Cardiac muscle cell (in vitro differentiated cells and primary cell): ENCODE results near the gene COA8. TPM values are rescaled to one million over a fixed set of nuclear protein-coding genes. Genes with fewer than 3 reads are reported as not detected.
A peak's percentile ranks its signal among the peaks of the same experiment; 100 is the strongest.

Source experiments
- DNase-seq, 2 donors: peaks; one replicate each; pipeline versions ENCODE4 v3.0.0 to v3.0.0-alpha.2; 2010 to 2017; ENCODE audit warnings: low read depth in 1 of 2, low spot score in 1 of 2
- H3K27ac ChIP-seq: fragments of 200-600 bp; sonication (generic); 2 replicates; pipeline ENCODE4 v1.5.1; 2016
- H3K27me3 ChIP-seq: fragments of 200-600 bp; sonication (generic); 2 replicates; pipeline ENCODE4 v1.6.0; 2016; ENCODE audit warnings: control low read depth
- H3K36me3 ChIP-seq: fragments of 200-600 bp; sonication (generic); 2 replicates; pipeline ENCODE4 v1.5.1; 2016; ENCODE audit warnings: control low read depth
- H3K4me1 ChIP-seq: fragments of 200-600 bp; sonication (generic); 2 replicates; pipeline ENCODE4 v1.8.1; 2017; ENCODE audit warnings: low read depth, mild to moderate bottlenecking, mixed run types
- H3K4me3 ChIP-seq: fragments of 200-600 bp; sonication (generic); 2 replicates; pipeline ENCODE4 v1.5.1; 2016; ENCODE audit warnings: mild to moderate bottlenecking
- H3K9me3 ChIP-seq: fragments of 200-600 bp; sonication (generic); 2 replicates; pipeline ENCODE4 v1.5.1; 2017; ENCODE audit warnings: low read depth, mild to moderate bottlenecking, control low read depth
- CTCF ChIP-seq: IDR thresholded peaks from 2 replicates; pipeline ENCODE4 v1.5.1; 2012; ENCODE audit warnings: low read depth, mild to moderate bottlenecking, low read length
- polyA plus RNA-seq: library from polyadenylated mRNA; unstranded; fragments of >200 nt; fragmentation: Nextera tagmentation; extraction: Ambion mirVana; gene quantifications from 2 replicates; pipeline ENCODE4 v1.2.1, GENCODE V29; 2016
- total RNA-seq: library from RNA; depleted of rRNA; stranded (reverse); fragments of >200 nt; gene quantifications from 2 replicates; pipeline ENCODE4 v1.2.3, GENCODE V29; 2016

The COA8 gene
- total and polyA plus RNA-seq, 2 experiments from 2014 or later = 31.3 to 68.2 TPM

GRCh38 chr14:103543721-103544387, 18.9 kb upstream of the COA8 start:
- TF ChIP-seq CTCF = no peak
- no peak overlapping the region for H3K27ac ChIP-seq
- no peaks in the 10 kb centered on the region for H3K36me3 ChIP-seq
- peaks cover 6% of the 10 kb centered on the region for H3K4me1 ChIP-seq
- no peak overlapping the region for H3K4me3 ChIP-seq
- no peak for DNase-seq
- H3K27me3 ChIP-seq = no peaks in the 10 kb centered on the region
- no peaks in the 10 kb centered on the region for H3K9me3 ChIP-seq

- Histone ChIP-seq H3K4me3 (no peak overlapping the region), H3K27me3 (no peaks in the 10 kb centered on the region), H3K36me3 (no peaks in the 10 kb centered on the region), H3K4me1 (peaks cover 6% of the 10 kb centered on the region), H3K27ac (no peak overlapping the region), H3K9me3 (no peaks in the 10 kb centered on the region)
- DNase-seq = peak in 1 of 2 donors; percentile 34
- TF ChIP-seq CTCF = no peak
Measured at GRCh38 chr14:103544388-103545218, 18.2 kb upstream of the COA8 start.

DNA sequence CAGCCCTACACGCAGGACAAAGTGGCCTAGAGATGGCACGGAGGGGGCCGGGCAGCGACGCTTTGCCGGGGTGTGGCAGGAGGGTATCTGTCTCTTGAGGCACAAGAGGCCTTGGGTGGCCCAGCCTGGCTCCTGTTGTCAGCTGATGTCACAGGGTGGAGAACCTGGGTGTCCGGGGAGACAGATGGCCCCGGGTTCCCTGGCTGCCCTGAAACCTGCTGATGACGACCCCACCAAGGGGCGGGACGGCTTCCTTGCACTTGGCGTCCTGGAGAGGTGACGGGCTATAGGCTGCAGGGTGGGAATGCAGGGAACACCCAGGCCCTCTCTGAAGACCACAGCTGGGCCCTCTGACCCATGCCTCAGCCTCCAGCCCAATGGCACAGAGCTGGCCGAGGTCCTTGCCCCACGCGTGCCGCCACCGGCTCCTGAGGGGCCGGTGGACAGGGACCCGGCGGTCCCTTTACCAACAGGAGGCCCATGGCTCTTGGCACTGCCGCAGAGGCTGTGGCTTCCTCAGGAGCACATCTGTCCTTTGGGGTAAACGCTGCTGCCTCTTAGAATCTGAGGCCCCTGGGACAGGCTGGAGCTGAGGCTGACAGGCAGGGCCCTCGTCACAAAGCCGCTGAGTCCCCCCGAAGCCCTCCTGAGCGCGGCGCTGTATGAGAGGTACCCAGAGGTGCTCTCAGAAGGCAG, 17.4 kb upstream of the COA8 start:
- H3K4me1 ChIP-seq = peaks cover 6% of the 10 kb centered on the region
- H3K9me3 ChIP-seq = no peaks in the 10 kb centered on the region
- no peak for DNase-seq
- H3K36me3 ChIP-seq = no peaks in the 10 kb centered on the region
- no peak for TF ChIP-seq CTCF
- H3K27ac ChIP-seq = no peak overlapping the region
- no peaks in the 10 kb centered on the region for H3K27me3 ChIP-seq
- H3K4me3 ChIP-seq = no peak overlapping the region

GRCh38 chr14:103545915-103546651, 16.7 kb upstream of the COA8 start:
- Histone ChIP-seq H3K4me3 (no peak overlapping the region), H3K36me3 (no peaks in the 10 kb centered on the region), H3K27ac (no peak overlapping the region), H3K4me1 (peaks cover 6% of the 10 kb centered on the region), H3K9me3 (no peaks in the 10 kb centered on the region), H3K27me3 (no peaks in the 10 kb centered on the region)
- no peak for DNase-seq
- no peak for TF ChIP-seq CTCF
